KMS-11 (cell line): ENCODE results near the gene GPATCH4.

Experiments used
- H2AFZ ChIP-seq: fragments of 200-600 bp; sonication (generic); 2 replicates; pipeline ENCODE4 v1.6.1; 2016; ENCODE audit warnings: antibody characterized with exemption, mixed run types, low read depth
- H3K27ac ChIP-seq: fragments of 200-600 bp; sonication (generic); 2 replicates; pipeline ENCODE4 v1.6.1; 2016; ENCODE audit warnings: mild to moderate bottlenecking, mixed run types
- H3K27me3 ChIP-seq: fragments of 200-600 bp; sonication (generic); 2 replicates; pipeline ENCODE4 v1.6.1; 2017; ENCODE audit warnings: mild to moderate bottlenecking, low read depth, mixed run types, moderate library complexity; ENCODE audit not compliant: insufficient read depth
- H3K36me3 ChIP-seq: fragments of 200-600 bp; sonication (generic); 2 replicates; pipeline ENCODE4 v1.6.1; 2017; ENCODE audit warnings: mild to moderate bottlenecking, mixed run types; ENCODE audit not compliant: insufficient read depth
- H3K4me1 ChIP-seq: fragments of 200-600 bp; sonication (generic); 2 replicates; pipeline ENCODE4 v1.6.1; 2016; ENCODE audit warnings: mild to moderate bottlenecking, low read depth, mixed run types; ENCODE audit not compliant: poor library complexity, severe bottlenecking
- H3K4me2 ChIP-seq: fragments of 200-600 bp; sonication (generic); 2 replicates; pipeline ENCODE4 v1.7.0; 2016; ENCODE audit warnings: mild to moderate bottlenecking, mixed run types
- H3K4me3 ChIP-seq: fragments of 200-600 bp; sonication (generic); IDR thresholded peaks from 2 replicates; pipeline ENCODE4 v1.6.1; 2017; ENCODE audit warnings: low read depth, low read length, mixed read lengths; ENCODE audit not compliant: insufficient read depth
- H3K79me2 ChIP-seq: fragments of 200-600 bp; sonication (generic); 2 replicates; pipeline ENCODE4 v1.6.1; 2016; ENCODE audit warnings: low read depth, mixed run types; ENCODE audit not compliant: insufficient read depth
- H3K9ac ChIP-seq: fragments of 200-600 bp; sonication (generic); 2 replicates; pipeline ENCODE4 v1.6.1; 2016; ENCODE audit warnings: mild to moderate bottlenecking, mixed run types
- H4K20me1 ChIP-seq: fragments of 200-600 bp; sonication (generic); 2 replicates; pipeline ENCODE4 v1.6.1; 2016; ENCODE audit warnings: mild to moderate bottlenecking, mixed run types; ENCODE audit not compliant: insufficient read depth
- TF ChIP-seq, protein P1 (sequence below): fragments of 200-600 bp; sonication (generic); conservative IDR thresholded peaks from 2 replicates; pipeline ENCODE4 v1.6.1; 2017; ENCODE audit warnings: low read depth, mild to moderate bottlenecking, antibody characterized with exemption, low read length, moderate library complexity, mixed read lengths

The GPATCH4 gene

GRCh38 chr1:156602557-156602993 is 1.3 kb upstream of the GPATCH4 start:
- Histone ChIP-seq H3K27ac (no peak overlapping the region), H3K4me2 (peak overlapping the region; percentile 77; the same call in 1 of the 2 replicates), H3K9ac (no peak overlapping the region), H3K4me1 (peaks cover 30% of the 10 kb centered on the region), H3K79me2 (peaks cover 37% of the 10 kb centered on the region), H4K20me1 (no peaks in the 10 kb centered on the region), H3K4me3 (no peak overlapping the region), H3K36me3 (peaks cover 6% of the 10 kb centered on the region; the same call in 1 of the 2 replicates), H3K27me3 (peaks cover 7% of the 10 kb centered on the region; the same call in 1 of the 2 replicates), H2AFZ (peak overlapping the region; percentile 96; the same call in 1 of the 2 replicates)
- TF ChIP-seq, protein P1, sequence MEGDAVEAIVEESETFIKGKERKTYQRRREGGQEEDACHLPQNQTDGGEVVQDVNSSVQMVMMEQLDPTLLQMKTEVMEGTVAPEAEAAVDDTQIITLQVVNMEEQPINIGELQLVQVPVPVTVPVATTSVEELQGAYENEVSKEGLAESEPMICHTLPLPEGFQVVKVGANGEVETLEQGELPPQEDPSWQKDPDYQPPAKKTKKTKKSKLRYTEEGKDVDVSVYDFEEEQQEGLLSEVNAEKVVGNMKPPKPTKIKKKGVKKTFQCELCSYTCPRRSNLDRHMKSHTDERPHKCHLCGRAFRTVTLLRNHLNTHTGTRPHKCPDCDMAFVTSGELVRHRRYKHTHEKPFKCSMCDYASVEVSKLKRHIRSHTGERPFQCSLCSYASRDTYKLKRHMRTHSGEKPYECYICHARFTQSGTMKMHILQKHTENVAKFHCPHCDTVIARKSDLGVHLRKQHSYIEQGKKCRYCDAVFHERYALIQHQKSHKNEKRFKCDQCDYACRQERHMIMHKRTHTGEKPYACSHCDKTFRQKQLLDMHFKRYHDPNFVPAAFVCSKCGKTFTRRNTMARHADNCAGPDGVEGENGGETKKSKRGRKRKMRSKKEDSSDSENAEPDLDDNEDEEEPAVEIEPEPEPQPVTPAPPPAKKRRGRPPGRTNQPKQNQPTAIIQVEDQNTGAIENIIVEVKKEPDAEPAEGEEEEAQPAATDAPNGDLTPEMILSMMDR = peak; percentile 85

- Histone ChIP-seq H3K79me2 (peaks cover 40% of the 10 kb centered on the region), H3K4me1 (peaks cover 28% of the 10 kb centered on the region), H3K36me3 (peaks cover 12% of the 10 kb centered on the region; the same call in 1 of the 2 replicates), H2AFZ (peak overlapping the region; percentile 96), H3K9ac (peak overlapping the region; percentile 92), H4K20me1 (no peaks in the 10 kb centered on the region), H3K4me2 (peak overlapping the region; percentile 77), H3K4me3 (peak overlapping the region; percentile 99), H3K27me3 (peaks cover under 1% of the 10 kb centered on the region; the same call in 1 of the 2 replicates), H3K27ac (peak overlapping the region; percentile 77)
- TF ChIP-seq, protein P1 = no peak
These were observed 613 bp upstream of the GPATCH4 start for GRCh38 chr1:156601892-156602291.

DNA sequence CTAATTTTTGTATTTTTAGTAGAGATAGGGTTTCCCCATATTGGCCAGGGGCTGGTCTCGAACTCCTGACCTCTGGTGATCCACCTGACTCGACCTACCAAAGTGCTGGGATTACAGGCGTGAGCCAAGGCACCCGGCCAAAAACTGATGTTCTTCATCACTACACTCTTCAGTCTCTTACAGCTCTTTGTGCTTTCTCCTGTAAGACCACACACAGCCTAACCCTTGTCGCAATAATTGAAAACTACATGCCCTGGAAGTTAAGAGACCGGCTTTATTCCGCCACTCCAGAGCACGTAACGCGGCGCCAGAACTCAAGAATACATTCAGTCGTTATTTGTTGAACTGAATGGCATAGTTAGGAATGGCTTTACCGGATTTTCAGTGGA is 552 bp downstream of the GPATCH4 start:
- H3K79me2 ChIP-seq = peaks cover 42% of the 10 kb centered on the region
- no peaks in the 10 kb centered on the region for H4K20me1 ChIP-seq
- H2AFZ ChIP-seq = peak overlapping the region; percentile 96
- H3K36me3 ChIP-seq = peaks cover 23% of the 10 kb centered on the region; the same call in 1 of the 2 replicates
- H3K27me3 ChIP-seq = no peaks in the 10 kb centered on the region
- peak overlapping the region; percentile 99 for H3K4me3 ChIP-seq
- H3K27ac ChIP-seq = peak overlapping the region; percentile 77
- TF ChIP-seq, protein P1 = peak; percentile 25
- peak overlapping the region; percentile 77 for H3K4me2 ChIP-seq
- peaks cover 28% of the 10 kb centered on the region for H3K4me1 ChIP-seq
- peak overlapping the region; percentile 92 for H3K9ac ChIP-seq

- Histone ChIP-seq H3K27me3 (no peaks in the 10 kb centered on the region), H3K27ac (peak overlapping the region; percentile 77; the same call in 1 of the 2 replicates), H3K4me3 (peak overlapping the region; percentile 99), H2AFZ (no peak overlapping the region), H3K9ac (no peak overlapping the region; the same call in 1 of the 2 replicates), H3K4me2 (peak overlapping the region; percentile 77), H3K36me3 (peaks cover 28% of the 10 kb centered on the region; the same call in 1 of the 2 replicates), H3K4me1 (peaks cover 28% of the 10 kb centered on the region), H3K79me2 (peaks cover 42% of the 10 kb centered on the region), H4K20me1 (no peaks in the 10 kb centered on the region)
- TF ChIP-seq, protein P1 = peak; percentile 85
These were observed 1.5 kb downstream of the GPATCH4 start for GRCh38 chr1:156599811-156600210.
